Stimulated activated naive CD4-positive, alpha-beta T cell (primary cell): ENCODE results near the gene CFAP97D2.

Experiments used
- DNase-seq, 6 experiments: peaks; one replicate each; lab custom pipeline; 2025; lab: John Stamatoyannopoulos, UW

CFAP97D2 gene

GRCh38 chr13:114199954-114200353, 20.9 kb downstream of the CFAP97D2 start:
- DNase-seq: no peak

- no peak for DNase-seq
Measured at GRCh38 chr13:114200399-114200911, 21.4 kb downstream of the CFAP97D2 start.

GRCh38 chr13:114202581-114202980, 23.5 kb downstream of the CFAP97D2 start:
- DNase-seq: no peak

- peak in 2 of 6 experiments; percentile 22 to 31 for DNase-seq
Measured at GRCh38 chr13:114203536-114203935, 24.5 kb downstream of the CFAP97D2 start.

GRCh38 chr13:114204894-114205293, 25.8 kb downstream of the CFAP97D2 start:
- no peak for DNase-seq

GRCh38 chr13:114208134-114208533, 29.1 kb downstream of the CFAP97D2 start:
- no peak for DNase-seq

GRCh38 chr13:114211446-114212157, 32.5 kb downstream of the CFAP97D2 start:
- no peak for DNase-seq

GRCh38 chr13:114212158-114212495, 33.1 kb downstream of the CFAP97D2 start:
- DNase-seq: no peak

GRCh38 chr13:114213980-114214379, 34.9 kb downstream of the CFAP97D2 start:
- no peak for DNase-seq

- peak in 1 of 6 experiments; percentile 12 for DNase-seq
Measured at GRCh38 chr13:114219392-114219791, 40.3 kb downstream of the CFAP97D2 start.

GRCh38 chr13:114222461-114222968, 43.5 kb downstream of the CFAP97D2 start:
- DNase-seq: no peak

- no peak for DNase-seq
Measured at GRCh38 chr13:114224201-114224600, 45.1 kb downstream of the CFAP97D2 start.

GRCh38 chr13:114225610-114226009, 46.6 kb downstream of the CFAP97D2 start:
- peak in 4 of 6 experiments; percentile 16 to 37 (median 28) for DNase-seq

GRCh38 chr13:114226088-114226487, 47.0 kb downstream of the CFAP97D2 start:
- DNase-seq: peak in 2 of 6 experiments; percentile 37 to 39

GRCh38 chr13:114226699-114227323, 47.8 kb downstream of the CFAP97D2 start:
- DNase-seq: peak; percentile 59 to 83 (median 73)

- no peak for DNase-seq
Measured at GRCh38 chr13:114227528-114227927, 48.5 kb downstream of the CFAP97D2 start.

GRCh38 chr13:114228176-114228575, 49.1 kb downstream of the CFAP97D2 start:
- DNase-seq: no peak

GRCh38 chr13:114229506-114229905, 50.4 kb downstream of the CFAP97D2 start:
- no peak for DNase-seq

- DNase-seq: no peak
Measured at GRCh38 chr13:114230117-114230516, 51.1 kb downstream of the CFAP97D2 start.

- no peak for DNase-seq
Measured at GRCh38 chr13:114230575-114230974, 51.5 kb downstream of the CFAP97D2 start.

GRCh38 chr13:114231886-114232285, 52.8 kb downstream of the CFAP97D2 start:
- no peak for DNase-seq

GRCh38 chr13:114234266-114234644, 55.2 kb downstream of the CFAP97D2 start:
- DNase-seq: no peak
